Activated B cell treated with CpG ODN at 0.5 μM for 24 hours (primary cell): ENCODE results near the gene CD22. TPM values are rescaled to one million over a fixed set of nuclear protein-coding genes. Genes with fewer than 3 reads are reported as not detected.

Source experiments
- ATAC-seq: fragments of 200-7000 bp; cut with Tn5 transposase; one replicate; pipeline ENCODE4 v1.10.0; 2021; ENCODE audit warnings: low read depth, mild to moderate bottlenecking, moderate library complexity
- CTCF ChIA-PET: fragments of 350-600 bp; sonication (Branson Sonifier 250); formaldehyde crosslinking; loops from one replicate; lab custom pipeline; 2021; ENCODE audit warnings: antibody characterized with exemption; lab: Charles Lee
- POLR2A ChIA-PET: fragments of 350-600 bp; sonication (Branson Sonifier 250); formaldehyde crosslinking; loops from one replicate; lab custom pipeline; 2021; ENCODE audit warnings: antibody characterized with exemption; lab: Charles Lee
- DNase-seq: peaks from one replicate; pipeline ENCODE4 v3.0.0; 2022
- H3K27ac Mint-ChIP-seq: one replicate; pipeline ENCODE4 v1.8.0; 2020; ENCODE audit warnings: mixed read lengths
- H3K27me3 Mint-ChIP-seq: one replicate; pipeline ENCODE4 v1.8.0; 2021; ENCODE audit warnings: mixed read lengths
- H3K36me3 Mint-ChIP-seq: one replicate; pipeline ENCODE4 v1.8.0; 2021; ENCODE audit warnings: low read depth, mixed read lengths
- H3K4me1 Mint-ChIP-seq: one replicate; pipeline ENCODE4 v1.8.0; 2021; ENCODE audit warnings: mixed read lengths
- H3K4me3 Mint-ChIP-seq: one replicate; pipeline ENCODE4 v1.8.0; 2020; ENCODE audit warnings: mild to moderate bottlenecking, mixed read lengths
- H3K9me3 Mint-ChIP-seq: one replicate; pipeline ENCODE4 v1.8.0; 2020; ENCODE audit warnings: mixed read lengths
- CTCF ChIP-seq: fragments of 200-600 bp; IDR thresholded peaks from one replicate; pipeline ENCODE4 v1.8.0; 2022; ENCODE audit warnings: antibody characterized with exemption, mild to moderate bottlenecking
- intact Hi-C: fragments of 100-400 bp; cut with micrococcal nuclease; formaldehyde crosslinking; loops from one replicate; pipeline ENCODE4 v1.15.1; 2024
- total RNA-seq: library from RNA; stranded (reverse); gene quantifications from 2 replicates; pipeline ENCODE4 v1.2.3, GENCODE V29; 2022

Gene CD22
- total RNA-seq, 1 donor from 2014 or later: 1,096 TPM

DNA sequence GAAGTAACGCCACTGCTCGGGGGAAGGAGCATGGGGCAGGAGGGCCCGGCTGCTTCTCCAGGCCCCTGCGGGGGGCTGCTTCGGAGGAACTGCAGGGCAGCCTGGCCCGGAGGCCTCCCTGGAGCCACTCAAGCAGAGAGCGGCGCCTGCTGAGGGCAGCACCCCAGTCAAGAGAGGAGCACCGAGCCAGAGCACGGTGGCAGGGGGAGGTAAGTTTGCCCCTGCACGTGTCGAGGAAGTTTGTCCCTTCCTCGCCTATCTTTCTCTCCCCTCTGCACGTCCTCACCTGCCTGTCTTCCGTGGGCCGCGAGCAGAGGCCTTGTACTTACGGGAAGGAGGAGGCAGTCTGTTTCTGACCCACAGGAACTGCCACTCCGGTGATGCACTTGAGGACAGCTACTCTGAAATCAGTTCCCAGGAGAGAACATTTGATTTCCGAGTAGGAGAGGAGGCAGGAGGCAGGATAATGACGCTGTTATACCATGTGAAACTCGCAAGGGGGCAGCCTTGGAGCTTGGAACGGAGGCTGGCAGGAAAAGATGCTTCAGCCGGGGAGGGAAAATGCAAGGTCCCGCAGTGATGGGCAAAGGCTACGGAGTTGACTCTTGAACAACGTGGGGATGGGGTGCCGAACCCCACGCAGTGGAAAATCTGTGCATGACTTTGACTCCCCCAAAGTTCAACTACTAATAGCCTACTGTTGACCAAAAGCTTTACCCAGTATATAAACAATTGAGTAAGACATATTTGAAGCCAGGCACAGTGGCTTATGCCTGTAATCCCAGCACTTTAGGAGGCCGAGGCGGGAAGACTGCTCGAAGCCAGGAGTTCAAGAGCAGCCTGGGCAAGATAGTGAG lies 23.7 kb downstream of the CD22 start:
- Mint-ChIP-seq H3K4me1 (peaks cover 40% of the 10 kb centered on the region), H3K36me3 (peaks cover 5% of the 10 kb centered on the region), H3K9me3 (no peaks in the 10 kb centered on the region), H3K27ac (peak overlapping the region; percentile 26), H3K4me3 (no peak overlapping the region), H3K27me3 (no peaks in the 10 kb centered on the region)
- ChIA-PET CTCF (interaction anchor here (1.0 to 4.3 kb wide), 18 partner anchors 13 to 239 kb away, joined by 3 to 99 read pairs (median 6); partner anchors contain the start of gene USF2), POLR2A (interaction anchor here (0.8 to 11.2 kb wide), 11 partner anchors 8 to 142 kb away, joined by 3 to 645 read pairs (median 6); partner anchors contain the start of genes CD22 and HAMP)
- ATAC-seq (peak; percentile 46), DNase-seq (peak; percentile 54)
- intact Hi-C loops: loop anchor here (1.0 to 2.0 kb wide), 5 partner anchors 22 to 240 kb away; no protein-coding TSS in a partner anchor
- peak; percentile 23 for TF ChIP-seq CTCF

DNA sequence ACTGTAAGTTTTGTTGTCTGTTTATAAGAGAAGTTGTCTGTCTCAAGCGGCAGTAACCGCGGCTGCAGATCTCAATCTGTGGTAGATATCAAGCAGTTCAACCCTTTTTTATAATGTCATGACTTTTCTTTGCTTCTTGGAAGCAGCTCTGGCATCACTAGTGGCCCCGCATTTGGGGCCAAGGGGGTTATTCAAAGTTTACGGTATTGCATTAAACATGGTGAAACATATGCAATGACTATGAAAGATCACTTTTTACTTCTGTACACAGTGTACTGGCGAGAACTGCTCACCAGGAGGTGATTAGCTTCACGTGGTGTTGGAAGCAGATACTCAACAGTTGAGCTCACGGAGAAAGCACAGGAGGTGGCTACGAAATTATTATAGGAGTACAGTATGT lies 24.6 kb downstream of the CD22 start:
- ChIA-PET POLR2A (interaction anchor here (1.0 to 11.2 kb wide), 7 partner anchors 22 to 141 kb away, joined by 3 to 645 read pairs (median 8); partner anchors contain the start of gene CD22), CTCF (interaction anchor here (0.7 to 4.3 kb wide), 15 partner anchors 19 to 818 kb away, joined by 3 to 99 read pairs (median 7); partner anchors contain the start of gene USF2)
- no peak for DNase-seq
- Mint-ChIP-seq H3K4me1 (peaks cover 35% of the 10 kb centered on the region), H3K27me3 (peaks cover 5% of the 10 kb centered on the region), H3K36me3 (no peaks in the 10 kb centered on the region), H3K9me3 (no peaks in the 10 kb centered on the region), H3K4me3 (no peak overlapping the region), H3K27ac (no peak overlapping the region)
- intact Hi-C loops: loop anchor here (2.0 kb wide), 2 partner anchors 21 to 47 kb away; no protein-coding TSS in a partner anchor
- TF ChIP-seq CTCF: no peak
- ATAC-seq: no peak

GRCh38 chr19:35354898-35355297 lies 25.9 kb downstream of the CD22 start:
- ATAC-seq (no peak), DNase-seq (no peak)
- intact Hi-C loops: no loop called here
- Mint-ChIP-seq H3K36me3 (no peaks in the 10 kb centered on the region), H3K4me1 (peaks cover 22% of the 10 kb centered on the region), H3K27me3 (peaks cover 5% of the 10 kb centered on the region), H3K27ac (no peak overlapping the region), H3K4me3 (no peak overlapping the region), H3K9me3 (no peaks in the 10 kb centered on the region)
- TF ChIP-seq CTCF: no peak
- ChIA-PET POLR2A (interaction anchor here (1.7 to 11.2 kb wide), 2 partner anchors 24 to 114 kb away, joined by 5 to 645 read pairs; partner anchors contain the start of gene CD22), CTCF (interaction anchor here (4.3 kb wide), 2 partner anchors 115 to 141 kb away, joined by 66 to 99 read pairs; no protein-coding TSS in a partner anchor)

DNA sequence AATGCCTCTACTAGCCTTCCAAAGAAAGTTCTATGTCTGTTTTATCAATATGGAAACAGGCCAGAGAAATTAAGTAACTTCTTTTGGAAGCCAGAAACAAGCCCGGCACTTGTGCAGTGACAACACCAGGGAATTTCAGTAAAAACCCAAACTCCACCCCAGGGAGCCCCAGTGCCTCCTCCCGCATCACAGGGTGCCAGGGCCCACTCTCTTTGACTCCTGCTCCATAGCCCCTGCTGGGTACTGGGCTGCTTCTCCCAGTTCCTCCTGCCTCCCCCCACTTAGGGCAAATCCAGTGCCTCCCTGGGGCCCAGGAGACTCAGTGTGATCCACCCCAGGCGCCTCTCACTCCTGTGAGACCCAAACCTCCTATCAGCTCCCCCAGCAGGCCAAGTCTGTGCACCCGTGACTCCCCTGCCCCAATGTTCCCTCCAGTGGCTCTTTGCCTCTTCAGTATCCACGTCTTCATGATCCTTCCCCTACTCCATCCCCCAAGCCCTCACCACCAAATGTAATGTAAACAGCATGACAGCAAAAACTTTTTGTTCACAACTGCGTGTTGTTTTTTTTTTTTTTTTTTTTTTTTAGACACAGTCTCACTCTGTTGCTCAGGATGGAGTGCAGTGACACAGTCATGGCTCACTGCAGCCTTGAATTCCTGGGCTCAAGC lies 26.9 kb downstream of the CD22 start:
- DNase-seq: no peak
- no peak for TF ChIP-seq CTCF
- intact Hi-C loops: no loop called here
- ATAC-seq: no peak
- no peaks in the 10 kb centered on the region for H3K36me3 Mint-ChIP-seq
- ChIA-PET POLR2A (interaction anchor here (0.7 kb wide), 2 partner anchors 107 to 144 kb away, joined by 4 to 5 read pairs; no protein-coding TSS in a partner anchor), CTCF (interaction anchor here (1.2 to 4.3 kb wide), 4 partner anchors 113 to 140 kb away, joined by 5 to 99 read pairs (median 40); no protein-coding TSS in a partner anchor)
- peaks cover 5% of the 10 kb centered on the region for H3K27me3 Mint-ChIP-seq
- H3K27ac Mint-ChIP-seq: no peak overlapping the region
- H3K4me3 Mint-ChIP-seq: no peak overlapping the region
- peaks cover 13% of the 10 kb centered on the region for H3K4me1 Mint-ChIP-seq
- H3K9me3 Mint-ChIP-seq: no peaks in the 10 kb centered on the region
